ENCODE data around the gene UEVLD. TPM values are rescaled to one million over a fixed set of nuclear protein-coding genes. Genes with fewer than 3 reads are reported as not detected.
A peak's percentile ranks its signal among the peaks of the same experiment; 100 is the strongest.
"Not testable (repeated sequence)": the region's sequence is repeated elsewhere in the genome, so short reads cannot be mapped to it uniquely, and the experiment has no call there.

The UEVLD gene
- total and polyA plus RNA-seq, 9 of the 15 experiments (the other 6 are each of a cell fraction or from before 2014, with no cell fraction given) = 4.7 to 12.6 (median 7.4) TPM

- no peak for FAIRE-seq
- Histone ChIP-seq H3K9me3 (replicated peaks; ENCODE audit: control insufficient read depth, insufficient read depth, low read depth, low read length) (no peaks in the 10 kb centered on the region), H3K9me1 (ENCODE audit: control insufficient read depth, insufficient read depth, low read length) (no peaks in the 10 kb centered on the region), H3K27ac (ENCODE audit: extremely low read depth, low read depth, low read length) (no peak overlapping the region), H2AFZ (ENCODE audit: low read depth, low read length) (no peak overlapping the region), H3K36me3 (ENCODE audit: control insufficient read depth, insufficient read depth, low read length) (peaks cover 14% of the 10 kb centered on the region; the same call in 2 of the 3 replicates), H3K4me2 (ENCODE audit: insufficient read depth, low read length) (no peak overlapping the region), H3K4me3 (no peak overlapping the region), H3K27me3 (ENCODE audit: control insufficient read depth in 2 of 2, insufficient read depth in 2 of 2, low read length in 2 of 2) (no peaks in the 10 kb centered on the region), H3K79me2 (ENCODE audit: control insufficient read depth, insufficient read depth, low read length) (peaks cover 9% of the 10 kb centered on the region), H3K9ac (ENCODE audit: insufficient read depth in 1 of 2, low read depth in 2 of 2, low read length in 2 of 2) (no peak overlapping the region; a peak in 1 of 4 replicates), H4K20me1 (replicated peaks; ENCODE audit: control insufficient read depth, insufficient read depth, low read length) (no peaks in the 10 kb centered on the region; the same call in 1 of the 2 replicates), H3K4me1 (replicated peaks in 1 of 2; ENCODE audit: control insufficient read depth in 2 of 2, insufficient read depth in 2 of 2, low read length in 2 of 2) (peaks cover 0 to 8% of the 10 kb centered on the region in 2 experiments; a peak in 3 of 5 replicates)
- BruUV-seq (replicated peaks) = no TSS peak
- ATAC-seq = no peak
- intact Hi-C loops (cut with micrococcal nuclease) = no loop called here
- POLR2A ChIA-PET = no interaction called here
- WGBS (ENCODE audit: insufficient coverage, low coverage, missing lambda C conversion rate) = 39% methylated on average over 5 of the region's 5 CpGs
- CTCF ChIA-PET (ENCODE audit: low intra/inter-chr PET ratio) = no interaction called here
- in situ Hi-C loops (cut with MboI) = no loop called here
- TF ChIP-seq HDGF (IDR thresholded peaks at IDR 0.05) = no peak
- TF ChIP-seq TFE3 (CRISPR knock-in tag; IDR thresholded peaks at IDR 0.05) = 0 out of 2 replicates have a peak, but pooled peaks have one; percentile 20
- TF ChIP-seq CBFA2T2 (conservative IDR thresholded peaks at IDR 0.05) = peak; percentile 43
- TF ChIP-seq COPS2 (conservative IDR thresholded peaks at IDR 0.05) = no peak
- TF ChIP-seq CBFA2T3 (IDR thresholded peaks at IDR 0.05) = peak; percentile 50
- no peak for DNase-seq (ENCODE audit: extremely low read depth in 1 of 4, low spot score in 3 of 4)
Observed at GRCh38 chr11:18594999-18595749, 6.6 kb upstream of the UEVLD start.

GRCh38 chr11:18594088-18594487, 5.6 kb upstream of the UEVLD start:
- H3K27ac ChIP-seq (ENCODE audit: extremely low read depth, low read depth, low read length); H4K20me1 ChIP-seq (replicated peaks; ENCODE audit: control insufficient read depth, insufficient read depth, low read length); CTCF ChIA-PET (ENCODE audit: low intra/inter-chr PET ratio); H3K4me2 ChIP-seq (ENCODE audit: insufficient read depth, low read length); H3K4me3 ChIP-seq; H3K9ac ChIP-seq (ENCODE audit: insufficient read depth in 1 of 2, low read depth in 2 of 2, low read length in 2 of 2); in situ Hi-C loops (cut with MboI); H3K9me3 ChIP-seq (replicated peaks; ENCODE audit: control insufficient read depth, insufficient read depth, low read depth, low read length); FAIRE-seq; H2AFZ ChIP-seq (ENCODE audit: low read depth, low read length); H3K27me3 ChIP-seq (ENCODE audit: control insufficient read depth in 2 of 2, insufficient read depth in 2 of 2, low read length in 2 of 2); BruUV-seq (replicated peaks); POLR2A ChIA-PET; intact Hi-C loops (cut with micrococcal nuclease); ATAC-seq; DNase-seq (ENCODE audit: extremely low read depth in 1 of 4, low spot score in 3 of 4); H3K9me1 ChIP-seq (ENCODE audit: control insufficient read depth, insufficient read depth, low read length): not testable (repeated sequence)
- 95% methylated on average over 4 of the region's 5 CpGs for WGBS (ENCODE audit: insufficient coverage, low coverage, missing lambda C conversion rate)
- Histone ChIP-seq H3K36me3 (ENCODE audit: control insufficient read depth, insufficient read depth, low read length) (peaks cover 14% of the 10 kb centered on the region; the same call in 2 of the 3 replicates), H3K79me2 (ENCODE audit: control insufficient read depth, insufficient read depth, low read length) (peaks cover 20% of the 10 kb centered on the region), H3K4me1 (replicated peaks in 1 of 2; ENCODE audit: control insufficient read depth in 2 of 2, insufficient read depth in 2 of 2, low read length in 2 of 2) (peaks cover 6 to 17% of the 10 kb centered on the region in 2 experiments; a peak in 4 of 5 replicates)
